ENCODE measurements around the gene RAMP3. TPM values are rescaled to one million over a fixed set of nuclear protein-coding genes. Genes with fewer than 3 reads are reported as not detected.

RAMP3 gene
- total RNA-seq, 1 donor from 2014 or later, result not detected

DNA sequence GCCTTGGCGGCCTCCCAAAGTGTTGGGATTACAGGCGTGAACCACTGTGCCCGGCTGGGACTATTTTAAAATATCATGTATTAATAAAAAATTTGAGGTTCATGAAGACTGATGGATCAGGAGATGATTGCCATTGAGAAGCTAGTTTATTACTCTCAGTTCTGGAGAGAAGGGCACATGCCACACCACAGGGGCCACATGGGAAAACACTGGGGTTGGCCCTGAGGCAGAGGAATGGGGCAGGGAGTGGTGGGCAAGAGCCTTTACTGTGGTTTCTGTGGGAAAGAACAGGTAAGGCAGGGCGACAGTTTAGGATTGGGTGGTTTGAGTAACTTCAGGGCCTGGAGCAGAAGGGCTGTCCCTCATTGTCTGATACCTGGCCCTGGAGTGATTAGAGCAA lies 39.3 kb upstream of the RAMP3 start:
- no peak for DNase-seq (ENCODE audit: low read depth)
- Histone ChIP-seq H3K27me3 (ENCODE audit: insufficient read depth, low read length) (peaks cover 14% of the 10 kb centered on the region), H3K4me1 (ENCODE audit: insufficient read depth, low read length) (no peaks in the 10 kb centered on the region), H3K4me3 (ENCODE audit: insufficient read depth, low read depth, low read length) (no peak overlapping the region), H3K79me2 (ENCODE audit: insufficient read depth, low read length) (no peaks in the 10 kb centered on the region), H3K27ac (ENCODE audit: low read depth, low read length) (no peak overlapping the region), H3K9ac (ENCODE audit: low read length) (no peak overlapping the region), H2AFZ (ENCODE audit: low read depth, low read length) (no peak overlapping the region), H3K4me2 (ENCODE audit: low read length) (no peak overlapping the region), H3K36me3 (ENCODE audit: insufficient read depth, low read length) (no peaks in the 10 kb centered on the region), H3K9me3 (ENCODE audit: insufficient read depth, low read depth, low read length) (no peaks in the 10 kb centered on the region), H4K20me1 (ENCODE audit: insufficient read depth, low read length) (no peaks in the 10 kb centered on the region)
- H3K27me3 Mint-ChIP-seq (ENCODE audit: low read depth, unreplicated experiment), result peaks cover 44% of the 10 kb centered on the region
- FAIRE-seq, result no peak
- TF ChIP-seq, protein P1, sequence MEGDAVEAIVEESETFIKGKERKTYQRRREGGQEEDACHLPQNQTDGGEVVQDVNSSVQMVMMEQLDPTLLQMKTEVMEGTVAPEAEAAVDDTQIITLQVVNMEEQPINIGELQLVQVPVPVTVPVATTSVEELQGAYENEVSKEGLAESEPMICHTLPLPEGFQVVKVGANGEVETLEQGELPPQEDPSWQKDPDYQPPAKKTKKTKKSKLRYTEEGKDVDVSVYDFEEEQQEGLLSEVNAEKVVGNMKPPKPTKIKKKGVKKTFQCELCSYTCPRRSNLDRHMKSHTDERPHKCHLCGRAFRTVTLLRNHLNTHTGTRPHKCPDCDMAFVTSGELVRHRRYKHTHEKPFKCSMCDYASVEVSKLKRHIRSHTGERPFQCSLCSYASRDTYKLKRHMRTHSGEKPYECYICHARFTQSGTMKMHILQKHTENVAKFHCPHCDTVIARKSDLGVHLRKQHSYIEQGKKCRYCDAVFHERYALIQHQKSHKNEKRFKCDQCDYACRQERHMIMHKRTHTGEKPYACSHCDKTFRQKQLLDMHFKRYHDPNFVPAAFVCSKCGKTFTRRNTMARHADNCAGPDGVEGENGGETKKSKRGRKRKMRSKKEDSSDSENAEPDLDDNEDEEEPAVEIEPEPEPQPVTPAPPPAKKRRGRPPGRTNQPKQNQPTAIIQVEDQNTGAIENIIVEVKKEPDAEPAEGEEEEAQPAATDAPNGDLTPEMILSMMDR (IDR thresholded peaks at IDR 0.05; ENCODE audit: insufficient read depth, low read depth, low read length), result no peak
- no peak for TF ChIP-seq EZH2 (IDR thresholded peaks at IDR 0.05; ENCODE audit: insufficient read depth, low read length)
- H3K4me3 Mint-ChIP-seq (ENCODE audit: unreplicated experiment), result no peak overlapping the region
- H3K9me3 Mint-ChIP-seq (ENCODE audit: unreplicated experiment), result no peaks in the 10 kb centered on the region
- H3K27ac Mint-ChIP-seq (ENCODE audit: unreplicated experiment), result no peak overlapping the region
- no peaks in the 10 kb centered on the region for H3K4me1 Mint-ChIP-seq (ENCODE audit: low read depth, unreplicated experiment)
- H3K36me3 Mint-ChIP-seq (ENCODE audit: low read depth, unreplicated experiment), result no peaks in the 10 kb centered on the region

DNA sequence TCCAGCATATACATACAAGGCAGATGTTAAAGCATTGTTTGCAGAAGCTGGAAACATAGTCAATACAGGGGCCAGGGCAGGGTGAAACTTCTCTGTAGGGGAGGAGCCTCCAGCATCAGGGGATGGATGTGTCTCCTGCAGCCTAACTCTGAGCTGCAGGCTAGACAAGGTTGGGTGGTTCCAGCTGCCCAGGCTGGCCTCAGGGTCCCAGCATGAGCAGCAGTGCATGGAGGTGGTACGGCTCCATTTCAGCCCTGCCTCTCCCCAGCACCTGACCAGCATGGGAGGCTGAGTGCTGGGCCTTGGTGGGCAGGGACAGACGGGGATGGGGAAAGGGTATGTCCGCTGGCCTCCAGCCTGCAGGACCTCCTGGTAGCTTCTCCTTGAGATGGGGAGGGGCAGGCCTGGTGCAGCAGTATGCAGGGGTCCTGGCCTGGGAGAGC lies 38.7 kb upstream of the RAMP3 start:
- H3K4me3 ChIP-seq (ENCODE audit: insufficient read depth, low read depth, low read length), result no peak overlapping the region
- no peaks in the 10 kb centered on the region for H3K4me1 Mint-ChIP-seq (ENCODE audit: low read depth, unreplicated experiment)
- H2AFZ ChIP-seq (ENCODE audit: low read depth, low read length), result no peak overlapping the region
- no peaks in the 10 kb centered on the region for H3K36me3 Mint-ChIP-seq (ENCODE audit: low read depth, unreplicated experiment)
- H4K20me1 ChIP-seq (ENCODE audit: insufficient read depth, low read length), result no peaks in the 10 kb centered on the region
- H3K4me2 ChIP-seq (ENCODE audit: low read length), result no peak overlapping the region
- FAIRE-seq (no peak), DNase-seq (ENCODE audit: low read depth) (no peak)
- H3K27ac Mint-ChIP-seq (ENCODE audit: unreplicated experiment), result no peak overlapping the region
- peaks cover 44% of the 10 kb centered on the region for H3K27me3 Mint-ChIP-seq (ENCODE audit: low read depth, unreplicated experiment)
- no peak overlapping the region for H3K27ac ChIP-seq (ENCODE audit: low read depth, low read length)
- H3K9me3 Mint-ChIP-seq (ENCODE audit: unreplicated experiment), result no peaks in the 10 kb centered on the region
- H3K79me2 ChIP-seq (ENCODE audit: insufficient read depth, low read length), result no peaks in the 10 kb centered on the region
- peaks cover 12% of the 10 kb centered on the region for H3K27me3 ChIP-seq (ENCODE audit: insufficient read depth, low read length)
- no peak overlapping the region for H3K4me3 Mint-ChIP-seq (ENCODE audit: unreplicated experiment)
- no peak for TF ChIP-seq EZH2 (IDR thresholded peaks at IDR 0.05; ENCODE audit: insufficient read depth, low read length)
- TF ChIP-seq, protein P1 (IDR thresholded peaks at IDR 0.05; ENCODE audit: insufficient read depth, low read depth, low read length), result no peak
- H3K9ac ChIP-seq (ENCODE audit: low read length), result no peak overlapping the region
- no peaks in the 10 kb centered on the region for H3K9me3 ChIP-seq (ENCODE audit: insufficient read depth, low read depth, low read length)
- no peaks in the 10 kb centered on the region for H3K36me3 ChIP-seq (ENCODE audit: insufficient read depth, low read length)
- no peaks in the 10 kb centered on the region for H3K4me1 ChIP-seq (ENCODE audit: insufficient read depth, low read length)

DNA sequence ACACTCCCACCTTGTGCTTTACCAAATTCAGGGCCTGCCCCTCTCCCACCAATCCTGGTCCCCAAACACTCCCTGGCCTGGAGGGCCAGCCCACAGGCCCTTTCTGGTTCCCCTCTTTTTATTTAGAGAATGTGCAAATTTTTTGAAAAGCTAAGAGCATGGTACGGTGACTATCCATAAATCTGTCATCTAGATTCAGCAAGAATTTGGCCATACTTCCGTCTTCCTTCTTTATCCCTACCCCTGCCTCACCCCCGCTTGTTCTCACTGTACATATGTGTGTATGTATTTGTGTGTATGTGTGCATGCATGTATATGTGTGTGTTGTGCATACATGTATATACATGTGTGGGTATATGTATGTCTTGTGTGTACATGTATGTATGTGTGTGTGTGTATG lies 38.0 kb upstream of the RAMP3 start:
- no peak overlapping the region for H3K4me3 ChIP-seq (ENCODE audit: insufficient read depth, low read depth, low read length)
- H3K27ac Mint-ChIP-seq (ENCODE audit: unreplicated experiment), result no peak overlapping the region
- no peak overlapping the region for H3K9ac ChIP-seq (ENCODE audit: low read length)
- TF ChIP-seq, protein P1 (IDR thresholded peaks at IDR 0.05; ENCODE audit: insufficient read depth, low read depth, low read length), result no peak
- TF ChIP-seq EZH2 (IDR thresholded peaks at IDR 0.05; ENCODE audit: insufficient read depth, low read length), result no peak
- peaks cover 38% of the 10 kb centered on the region for H3K27me3 Mint-ChIP-seq (ENCODE audit: low read depth, unreplicated experiment)
- no peaks in the 10 kb centered on the region for H3K9me3 ChIP-seq (ENCODE audit: insufficient read depth, low read depth, low read length)
- no peaks in the 10 kb centered on the region for H3K4me1 Mint-ChIP-seq (ENCODE audit: low read depth, unreplicated experiment)
- DNase-seq (ENCODE audit: low read depth) (no peak), FAIRE-seq (no peak)
- no peaks in the 10 kb centered on the region for H3K4me1 ChIP-seq (ENCODE audit: insufficient read depth, low read length)
- peaks cover 12% of the 10 kb centered on the region for H3K27me3 ChIP-seq (ENCODE audit: insufficient read depth, low read length)
- H3K36me3 Mint-ChIP-seq (ENCODE audit: low read depth, unreplicated experiment), result no peaks in the 10 kb centered on the region
- H2AFZ ChIP-seq (ENCODE audit: low read depth, low read length), result no peak overlapping the region
- H3K4me3 Mint-ChIP-seq (ENCODE audit: unreplicated experiment), result no peak overlapping the region
- H4K20me1 ChIP-seq (ENCODE audit: insufficient read depth, low read length), result no peaks in the 10 kb centered on the region
- no peaks in the 10 kb centered on the region for H3K79me2 ChIP-seq (ENCODE audit: insufficient read depth, low read length)
- H3K9me3 Mint-ChIP-seq (ENCODE audit: unreplicated experiment), result no peaks in the 10 kb centered on the region
- no peak overlapping the region for H3K27ac ChIP-seq (ENCODE audit: low read depth, low read length)
- H3K36me3 ChIP-seq (ENCODE audit: insufficient read depth, low read length), result no peaks in the 10 kb centered on the region
- H3K4me2 ChIP-seq (ENCODE audit: low read length), result no peak overlapping the region

All from astrocyte (in vitro differentiated cells and primary cell).